ENCODE data around the gene OR4C11. TPM values are rescaled to one million over a fixed set of nuclear protein-coding genes. Genes with fewer than 3 reads are reported as not detected.

The OR4C11 gene
- total and polyA plus RNA-seq, 4 donors = not detected

DNA sequence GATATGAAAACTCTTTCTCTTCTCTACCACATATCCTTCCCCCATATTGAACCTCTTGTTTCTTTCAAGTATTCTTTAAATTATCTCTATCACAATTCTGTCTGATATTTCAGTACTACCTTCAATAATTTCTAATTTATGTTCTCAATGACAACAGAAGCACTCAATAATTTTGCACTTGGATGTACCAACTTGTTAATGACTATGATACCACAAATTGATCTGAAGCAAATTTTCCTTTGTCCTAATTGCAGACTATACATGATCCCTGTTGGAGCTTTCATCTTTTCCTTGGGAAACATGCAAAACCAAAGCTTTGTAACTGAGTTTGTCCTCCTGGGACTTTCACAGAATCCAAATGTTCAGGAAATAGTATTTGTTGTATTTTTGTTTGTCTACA, 53.3 kb downstream of the OR4C11 start, which contains the start of gene OR4C15:
TSS of gene OR4C15 (plus strand) at position 301 of the 400 bp plus-strand sequence. CDS start at position 301, 0 bp downstream.
- H3K36me3 ChIP-seq (ENCODE audit: control insufficient read depth in 4 of 4, insufficient read depth in 3 of 4, low read depth in 1 of 4, low read length in 3 of 4) = no peaks in the 10 kb centered on the region
- no peaks in the 10 kb centered on the region for H3K27me3 ChIP-seq (ENCODE audit: control insufficient read depth in 4 of 4, insufficient read depth in 4 of 4, low read length in 3 of 4)
- TF ChIP-seq, protein P1, sequence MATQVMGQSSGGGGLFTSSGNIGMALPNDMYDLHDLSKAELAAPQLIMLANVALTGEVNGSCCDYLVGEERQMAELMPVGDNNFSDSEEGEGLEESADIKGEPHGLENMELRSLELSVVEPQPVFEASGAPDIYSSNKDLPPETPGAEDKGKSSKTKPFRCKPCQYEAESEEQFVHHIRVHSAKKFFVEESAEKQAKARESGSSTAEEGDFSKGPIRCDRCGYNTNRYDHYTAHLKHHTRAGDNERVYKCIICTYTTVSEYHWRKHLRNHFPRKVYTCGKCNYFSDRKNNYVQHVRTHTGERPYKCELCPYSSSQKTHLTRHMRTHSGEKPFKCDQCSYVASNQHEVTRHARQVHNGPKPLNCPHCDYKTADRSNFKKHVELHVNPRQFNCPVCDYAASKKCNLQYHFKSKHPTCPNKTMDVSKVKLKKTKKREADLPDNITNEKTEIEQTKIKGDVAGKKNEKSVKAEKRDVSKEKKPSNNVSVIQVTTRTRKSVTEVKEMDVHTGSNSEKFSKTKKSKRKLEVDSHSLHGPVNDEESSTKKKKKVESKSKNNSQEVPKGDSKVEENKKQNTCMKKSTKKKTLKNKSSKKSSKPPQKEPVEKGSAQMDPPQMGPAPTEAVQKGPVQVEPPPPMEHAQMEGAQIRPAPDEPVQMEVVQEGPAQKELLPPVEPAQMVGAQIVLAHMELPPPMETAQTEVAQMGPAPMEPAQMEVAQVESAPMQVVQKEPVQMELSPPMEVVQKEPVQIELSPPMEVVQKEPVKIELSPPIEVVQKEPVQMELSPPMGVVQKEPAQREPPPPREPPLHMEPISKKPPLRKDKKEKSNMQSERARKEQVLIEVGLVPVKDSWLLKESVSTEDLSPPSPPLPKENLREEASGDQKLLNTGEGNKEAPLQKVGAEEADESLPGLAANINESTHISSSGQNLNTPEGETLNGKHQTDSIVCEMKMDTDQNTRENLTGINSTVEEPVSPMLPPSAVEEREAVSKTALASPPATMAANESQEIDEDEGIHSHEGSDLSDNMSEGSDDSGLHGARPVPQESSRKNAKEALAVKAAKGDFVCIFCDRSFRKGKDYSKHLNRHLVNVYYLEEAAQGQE (IDR thresholded peaks at IDR 0.05) = no peak
- TF ChIP-seq YY1 (IDR thresholded peaks at IDR 0.05) = no peak
- TF ChIP-seq GABPA (IDR thresholded peaks at IDR 0.05 in 1 of 2, conservative IDR thresholded peaks at IDR 0.05 in 1 of 2) = no peak
- no peak for TF ChIP-seq RXRA (IDR thresholded peaks at IDR 0.05)
- TF ChIP-seq HNF4G (IDR thresholded peaks at IDR 0.05) = no peak
- TF ChIP-seq, protein P2, sequence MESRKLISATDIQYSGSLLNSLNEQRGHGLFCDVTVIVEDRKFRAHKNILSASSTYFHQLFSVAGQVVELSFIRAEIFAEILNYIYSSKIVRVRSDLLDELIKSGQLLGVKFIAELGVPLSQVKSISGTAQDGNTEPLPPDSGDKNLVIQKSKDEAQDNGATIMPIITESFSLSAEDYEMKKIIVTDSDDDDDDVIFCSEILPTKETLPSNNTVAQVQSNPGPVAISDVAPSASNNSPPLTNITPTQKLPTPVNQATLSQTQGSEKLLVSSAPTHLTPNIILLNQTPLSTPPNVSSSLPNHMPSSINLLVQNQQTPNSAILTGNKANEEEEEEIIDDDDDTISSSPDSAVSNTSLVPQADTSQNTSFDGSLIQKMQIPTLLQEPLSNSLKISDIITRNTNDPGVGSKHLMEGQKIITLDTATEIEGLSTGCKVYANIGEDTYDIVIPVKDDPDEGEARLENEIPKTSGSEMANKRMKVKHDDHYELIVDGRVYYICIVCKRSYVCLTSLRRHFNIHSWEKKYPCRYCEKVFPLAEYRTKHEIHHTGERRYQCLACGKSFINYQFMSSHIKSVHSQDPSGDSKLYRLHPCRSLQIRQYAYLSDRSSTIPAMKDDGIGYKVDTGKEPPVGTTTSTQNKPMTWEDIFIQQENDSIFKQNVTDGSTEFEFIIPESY (IDR thresholded peaks at IDR 0.05) = no peak
- TF ChIP-seq, protein P3, sequence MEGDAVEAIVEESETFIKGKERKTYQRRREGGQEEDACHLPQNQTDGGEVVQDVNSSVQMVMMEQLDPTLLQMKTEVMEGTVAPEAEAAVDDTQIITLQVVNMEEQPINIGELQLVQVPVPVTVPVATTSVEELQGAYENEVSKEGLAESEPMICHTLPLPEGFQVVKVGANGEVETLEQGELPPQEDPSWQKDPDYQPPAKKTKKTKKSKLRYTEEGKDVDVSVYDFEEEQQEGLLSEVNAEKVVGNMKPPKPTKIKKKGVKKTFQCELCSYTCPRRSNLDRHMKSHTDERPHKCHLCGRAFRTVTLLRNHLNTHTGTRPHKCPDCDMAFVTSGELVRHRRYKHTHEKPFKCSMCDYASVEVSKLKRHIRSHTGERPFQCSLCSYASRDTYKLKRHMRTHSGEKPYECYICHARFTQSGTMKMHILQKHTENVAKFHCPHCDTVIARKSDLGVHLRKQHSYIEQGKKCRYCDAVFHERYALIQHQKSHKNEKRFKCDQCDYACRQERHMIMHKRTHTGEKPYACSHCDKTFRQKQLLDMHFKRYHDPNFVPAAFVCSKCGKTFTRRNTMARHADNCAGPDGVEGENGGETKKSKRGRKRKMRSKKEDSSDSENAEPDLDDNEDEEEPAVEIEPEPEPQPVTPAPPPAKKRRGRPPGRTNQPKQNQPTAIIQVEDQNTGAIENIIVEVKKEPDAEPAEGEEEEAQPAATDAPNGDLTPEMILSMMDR (IDR thresholded peaks at IDR 0.05; ENCODE audit: low read depth, low read length, missing input control) = no peak
- no peak for TF ChIP-seq SP1 (IDR thresholded peaks at IDR 0.05)
- TF ChIP-seq, protein P4, sequence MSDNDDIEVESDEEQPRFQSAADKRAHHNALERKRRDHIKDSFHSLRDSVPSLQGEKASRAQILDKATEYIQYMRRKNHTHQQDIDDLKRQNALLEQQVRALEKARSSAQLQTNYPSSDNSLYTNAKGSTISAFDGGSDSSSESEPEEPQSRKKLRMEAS (IDR thresholded peaks at IDR 0.05) = no peak
- TF ChIP-seq FOXA2 (IDR thresholded peaks at IDR 0.05) = no peak
- no peak for TF ChIP-seq RAD21 (IDR thresholded peaks at IDR 0.05)
- TF ChIP-seq NR2F2 (IDR thresholded peaks at IDR 0.05) = no peak
- no peak for TF ChIP-seq JUND (IDR thresholded peaks at IDR 0.05)
- TF ChIP-seq EGR1 (IDR thresholded peaks at IDR 0.05; ENCODE audit: low read depth in 2 of 2) = no peak
- no peak for TF ChIP-seq HNF4A (conservative IDR thresholded peaks at IDR 0.05)
- no peak within 1 kb of the TSS for H3K9ac ChIP-seq (ENCODE audit: low read depth in 1 of 2, low read length in 2 of 2)
- H3K27ac ChIP-seq (ENCODE audit: low read depth in 1 of 2, low read length in 2 of 2) = no peak within 1 kb of the TSS
- peaks cover 0 to 3% (median 1%) of the 10 kb centered on the region in 4 donors for H3K9me3 ChIP-seq (ENCODE audit: control insufficient read depth in 4 of 4, low read length in 3 of 4)
- no peaks in the 10 kb centered on the region for H3K4me1 ChIP-seq (ENCODE audit: control insufficient read depth in 4 of 4, insufficient read depth in 4 of 4, low read length in 3 of 4)
- no peak within 1 kb of the TSS for H3K4me3 ChIP-seq (ENCODE audit: low read depth in 1 of 3, low read length in 3 of 3)
- DNase-seq (ENCODE audit: low spot score) = no peak

Other genes starting within 250 kb of the OR4C11 start
- not detected for gene OR4A15, start 239.7 kb downstream of the OR4C11 start, total RNA-seq
- not detected for gene OR4A15, start 239.7 kb downstream of the OR4C11 start, polyA plus RNA-seq
- not detected for gene OR4C15, start 53.2 kb downstream of the OR4C11 start, total RNA-seq
- gene OR4C15, start 53.2 kb downstream of the OR4C11 start, polyA plus RNA-seq = not detected
- not detected for gene OR4C16, start 35.5 kb downstream of the OR4C11 start, total RNA-seq
- gene OR4C16, start 35.5 kb downstream of the OR4C11 start, polyA plus RNA-seq = not detected
- not detected for gene OR4P4, start 27.5 kb upstream of the OR4C11 start, total RNA-seq
- gene OR4P4, start 27.5 kb upstream of the OR4C11 start, polyA plus RNA-seq = not detected
- gene OR4S2, start 40.7 kb upstream of the OR4C11 start, total RNA-seq = not detected
- not detected for gene OR4S2, start 40.7 kb upstream of the OR4C11 start, polyA plus RNA-seq
- gene OR4C6, start 54.6 kb upstream of the OR4C11 start, total RNA-seq = not detected
- not detected for gene OR4C6, start 54.6 kb upstream of the OR4C11 start, polyA plus RNA-seq
- not detected for gene OR5D13, start 165.8 kb upstream of the OR4C11 start, total RNA-seq
- not detected for gene OR5D13, start 165.8 kb upstream of the OR4C11 start, polyA plus RNA-seq
- not detected for gene OR5D14, start 187.9 kb upstream of the OR4C11 start, total RNA-seq
- not detected for gene OR5D14, start 187.9 kb upstream of the OR4C11 start, polyA plus RNA-seq
- gene OR5L1, start 203.7 kb upstream of the OR4C11 start, total RNA-seq = not detected
- gene OR5L1, start 203.7 kb upstream of the OR4C11 start, polyA plus RNA-seq = not detected
- gene OR5D18, start 212.0 kb upstream of the OR4C11 start, total RNA-seq = not detected
- not detected for gene OR5D18, start 212.0 kb upstream of the OR4C11 start, polyA plus RNA-seq
- gene OR5L2, start 219.6 kb upstream of the OR4C11 start, total RNA-seq = not detected
- gene OR5L2, start 219.6 kb upstream of the OR4C11 start, polyA plus RNA-seq = not detected
- gene OR5D16, start 231.1 kb upstream of the OR4C11 start, total RNA-seq = not detected
- not detected for gene OR5D16, start 231.1 kb upstream of the OR4C11 start, polyA plus RNA-seq